ENCODE measurements around the gene CALML4. TPM values are rescaled to one million over a fixed set of nuclear protein-coding genes. Genes with fewer than 3 reads are reported as not detected.

Gene CALML4
- total and polyA plus RNA-seq, 4 donors, result 3.6 to 8.0 (median 6.5) TPM

DNA sequence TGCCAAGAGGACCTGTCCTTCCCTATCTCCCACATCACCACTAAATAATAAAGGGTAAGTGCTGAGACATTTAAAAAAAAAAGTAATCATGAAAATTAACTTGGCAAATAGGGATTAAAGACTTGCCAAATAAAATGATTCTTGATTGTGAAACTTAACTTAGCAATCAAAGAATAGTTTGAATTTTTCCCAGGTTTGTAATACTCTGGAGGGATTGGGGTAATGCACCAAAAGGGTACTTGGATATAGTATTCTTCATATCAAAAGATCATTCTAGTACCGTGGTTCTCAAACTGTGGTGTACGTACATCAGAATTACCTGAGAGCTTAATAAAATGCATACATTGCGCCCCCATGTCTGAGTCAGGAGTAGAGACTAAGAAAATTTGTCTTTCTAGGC is 28.5 kb downstream of the CALML4 start:
- H3K36me3 ChIP-seq (ENCODE audit: control insufficient read depth in 4 of 4, insufficient read depth in 3 of 4, low read depth in 1 of 4, low read length in 3 of 4), result peaks cover 1 to 42% (median 28%) of the 10 kb centered on the region in 4 donors
- no peak overlapping the region for H3K9ac ChIP-seq (ENCODE audit: low read depth in 1 of 2, low read length in 2 of 2)
- no peak overlapping the region for H3K4me3 ChIP-seq (ENCODE audit: low read depth in 1 of 3, low read length in 3 of 3)
- no peaks in the 10 kb centered on the region for H3K27me3 ChIP-seq (ENCODE audit: control insufficient read depth in 4 of 4, insufficient read depth in 4 of 4, low read length in 3 of 4)
- no peak overlapping the region for H3K27ac ChIP-seq (ENCODE audit: low read depth in 1 of 2, low read length in 2 of 2)
- no peaks in the 10 kb centered on the region for H3K4me1 ChIP-seq (ENCODE audit: control insufficient read depth in 4 of 4, insufficient read depth in 4 of 4, low read length in 3 of 4)
- TF ChIP-seq RXRA (IDR thresholded peaks at IDR 0.05) (no peak), EGR1 (IDR thresholded peaks at IDR 0.05; ENCODE audit: low read depth in 2 of 2) (no peak), HNF4G (IDR thresholded peaks at IDR 0.05) (no peak)
- no peak for DNase-seq (ENCODE audit: low spot score)
- H3K9me3 ChIP-seq (ENCODE audit: control insufficient read depth in 4 of 4, low read length in 3 of 4), result no peaks in the 10 kb centered on the region
- WGBS, result 97% methylated on average over 3 of the region's 3 CpGs

DNA sequence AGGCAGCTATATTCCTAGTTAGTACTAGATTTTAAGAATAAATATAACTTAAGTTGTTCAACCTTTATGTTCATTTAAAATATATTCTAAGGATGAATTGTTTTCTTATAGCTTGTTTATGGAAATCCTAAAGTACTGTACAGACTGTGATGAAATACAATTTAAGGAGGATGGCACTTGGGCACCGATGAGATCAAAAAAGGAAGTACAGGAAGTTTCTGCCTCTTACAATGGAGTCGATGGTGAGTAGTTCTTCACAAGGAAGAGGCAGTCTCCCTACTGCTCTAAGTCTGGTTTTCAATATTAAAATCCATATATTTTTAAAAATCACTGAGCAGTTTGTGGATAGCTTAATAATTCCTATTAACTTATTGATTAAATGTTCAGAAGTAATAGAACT is 29.6 kb downstream of the CALML4 start:
- DNase-seq (ENCODE audit: low spot score), result no peak
- TF ChIP-seq GABPA (IDR thresholded peaks at IDR 0.05 in 1 of 2, conservative IDR thresholded peaks at IDR 0.05 in 1 of 2), result no peak
- no peak for TF ChIP-seq HNF4A (conservative IDR thresholded peaks at IDR 0.05)
- no peak for TF ChIP-seq FOXA2 (IDR thresholded peaks at IDR 0.05)
- TF ChIP-seq EGR1 (IDR thresholded peaks at IDR 0.05; ENCODE audit: low read depth in 2 of 2), result no peak
- no peak for TF ChIP-seq YY1 (IDR thresholded peaks at IDR 0.05)
- no peak for TF ChIP-seq JUND (IDR thresholded peaks at IDR 0.05)
- no peak for TF ChIP-seq SP1 (IDR thresholded peaks at IDR 0.05)
- no peak for TF ChIP-seq RAD21 (IDR thresholded peaks at IDR 0.05)
- TF ChIP-seq RXRA (IDR thresholded peaks at IDR 0.05), result no peak
- TF ChIP-seq, protein P1, sequence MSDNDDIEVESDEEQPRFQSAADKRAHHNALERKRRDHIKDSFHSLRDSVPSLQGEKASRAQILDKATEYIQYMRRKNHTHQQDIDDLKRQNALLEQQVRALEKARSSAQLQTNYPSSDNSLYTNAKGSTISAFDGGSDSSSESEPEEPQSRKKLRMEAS (IDR thresholded peaks at IDR 0.05), result no peak
- TF ChIP-seq, protein P2, sequence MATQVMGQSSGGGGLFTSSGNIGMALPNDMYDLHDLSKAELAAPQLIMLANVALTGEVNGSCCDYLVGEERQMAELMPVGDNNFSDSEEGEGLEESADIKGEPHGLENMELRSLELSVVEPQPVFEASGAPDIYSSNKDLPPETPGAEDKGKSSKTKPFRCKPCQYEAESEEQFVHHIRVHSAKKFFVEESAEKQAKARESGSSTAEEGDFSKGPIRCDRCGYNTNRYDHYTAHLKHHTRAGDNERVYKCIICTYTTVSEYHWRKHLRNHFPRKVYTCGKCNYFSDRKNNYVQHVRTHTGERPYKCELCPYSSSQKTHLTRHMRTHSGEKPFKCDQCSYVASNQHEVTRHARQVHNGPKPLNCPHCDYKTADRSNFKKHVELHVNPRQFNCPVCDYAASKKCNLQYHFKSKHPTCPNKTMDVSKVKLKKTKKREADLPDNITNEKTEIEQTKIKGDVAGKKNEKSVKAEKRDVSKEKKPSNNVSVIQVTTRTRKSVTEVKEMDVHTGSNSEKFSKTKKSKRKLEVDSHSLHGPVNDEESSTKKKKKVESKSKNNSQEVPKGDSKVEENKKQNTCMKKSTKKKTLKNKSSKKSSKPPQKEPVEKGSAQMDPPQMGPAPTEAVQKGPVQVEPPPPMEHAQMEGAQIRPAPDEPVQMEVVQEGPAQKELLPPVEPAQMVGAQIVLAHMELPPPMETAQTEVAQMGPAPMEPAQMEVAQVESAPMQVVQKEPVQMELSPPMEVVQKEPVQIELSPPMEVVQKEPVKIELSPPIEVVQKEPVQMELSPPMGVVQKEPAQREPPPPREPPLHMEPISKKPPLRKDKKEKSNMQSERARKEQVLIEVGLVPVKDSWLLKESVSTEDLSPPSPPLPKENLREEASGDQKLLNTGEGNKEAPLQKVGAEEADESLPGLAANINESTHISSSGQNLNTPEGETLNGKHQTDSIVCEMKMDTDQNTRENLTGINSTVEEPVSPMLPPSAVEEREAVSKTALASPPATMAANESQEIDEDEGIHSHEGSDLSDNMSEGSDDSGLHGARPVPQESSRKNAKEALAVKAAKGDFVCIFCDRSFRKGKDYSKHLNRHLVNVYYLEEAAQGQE (IDR thresholded peaks at IDR 0.05), result no peak
- TF ChIP-seq, protein P3, sequence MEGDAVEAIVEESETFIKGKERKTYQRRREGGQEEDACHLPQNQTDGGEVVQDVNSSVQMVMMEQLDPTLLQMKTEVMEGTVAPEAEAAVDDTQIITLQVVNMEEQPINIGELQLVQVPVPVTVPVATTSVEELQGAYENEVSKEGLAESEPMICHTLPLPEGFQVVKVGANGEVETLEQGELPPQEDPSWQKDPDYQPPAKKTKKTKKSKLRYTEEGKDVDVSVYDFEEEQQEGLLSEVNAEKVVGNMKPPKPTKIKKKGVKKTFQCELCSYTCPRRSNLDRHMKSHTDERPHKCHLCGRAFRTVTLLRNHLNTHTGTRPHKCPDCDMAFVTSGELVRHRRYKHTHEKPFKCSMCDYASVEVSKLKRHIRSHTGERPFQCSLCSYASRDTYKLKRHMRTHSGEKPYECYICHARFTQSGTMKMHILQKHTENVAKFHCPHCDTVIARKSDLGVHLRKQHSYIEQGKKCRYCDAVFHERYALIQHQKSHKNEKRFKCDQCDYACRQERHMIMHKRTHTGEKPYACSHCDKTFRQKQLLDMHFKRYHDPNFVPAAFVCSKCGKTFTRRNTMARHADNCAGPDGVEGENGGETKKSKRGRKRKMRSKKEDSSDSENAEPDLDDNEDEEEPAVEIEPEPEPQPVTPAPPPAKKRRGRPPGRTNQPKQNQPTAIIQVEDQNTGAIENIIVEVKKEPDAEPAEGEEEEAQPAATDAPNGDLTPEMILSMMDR (IDR thresholded peaks at IDR 0.05; ENCODE audit: low read depth, low read length, missing input control), result no peak
- no peak overlapping the region for H3K4me3 ChIP-seq (ENCODE audit: low read depth in 1 of 3, low read length in 3 of 3)
- no peaks in the 10 kb centered on the region for H3K9me3 ChIP-seq (ENCODE audit: control insufficient read depth in 4 of 4, low read length in 3 of 4)
- H3K9ac ChIP-seq (ENCODE audit: low read depth in 1 of 2, low read length in 2 of 2), result no peak overlapping the region
- no peaks in the 10 kb centered on the region for H3K4me1 ChIP-seq (ENCODE audit: control insufficient read depth in 4 of 4, insufficient read depth in 4 of 4, low read length in 3 of 4)
- H3K27ac ChIP-seq (ENCODE audit: low read depth in 1 of 2, low read length in 2 of 2), result no peak overlapping the region
- H3K27me3 ChIP-seq (ENCODE audit: control insufficient read depth in 4 of 4, insufficient read depth in 4 of 4, low read length in 3 of 4), result no peaks in the 10 kb centered on the region
- peaks cover 0 to 35% (median 18%) of the 10 kb centered on the region in 4 donors for H3K36me3 ChIP-seq (ENCODE audit: control insufficient read depth in 4 of 4, insufficient read depth in 3 of 4, low read depth in 1 of 4, low read length in 3 of 4)
- 69% methylated on average over 2 of the region's 2 CpGs for WGBS

DNA sequence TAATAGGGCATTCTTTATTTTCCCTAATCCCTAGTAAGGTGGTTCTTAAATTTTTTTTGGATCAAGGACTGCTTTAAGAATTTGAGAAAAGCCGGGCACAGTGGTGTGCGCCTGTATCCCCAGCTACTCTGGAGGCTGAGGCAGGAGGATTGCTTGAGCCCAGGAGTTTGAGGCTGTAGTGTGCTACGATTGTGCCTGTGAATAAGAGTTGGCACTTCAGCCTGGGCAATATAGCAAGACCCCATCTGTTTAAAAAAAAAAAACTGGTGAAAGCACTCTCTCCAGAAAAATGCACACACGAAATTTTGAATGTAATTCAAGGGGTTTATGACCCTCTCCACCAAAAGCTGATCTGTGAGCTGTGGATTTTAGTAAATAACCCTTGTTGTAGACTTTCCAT is 32.0 kb downstream of the CALML4 start:
- H3K27me3 ChIP-seq (ENCODE audit: control insufficient read depth in 4 of 4, insufficient read depth in 4 of 4, low read length in 3 of 4), result no peaks in the 10 kb centered on the region
- H3K4me1 ChIP-seq (ENCODE audit: control insufficient read depth in 4 of 4, insufficient read depth in 4 of 4, low read length in 3 of 4), result no peaks in the 10 kb centered on the region
- WGBS, result 97% methylated on average over 4 of the region's 4 CpGs
- no peak overlapping the region for H3K9ac ChIP-seq (ENCODE audit: low read depth in 1 of 2, low read length in 2 of 2)
- no peak overlapping the region for H3K4me3 ChIP-seq (ENCODE audit: low read depth in 1 of 3, low read length in 3 of 3)
- DNase-seq (ENCODE audit: low spot score), result no peak
- H3K9me3 ChIP-seq (ENCODE audit: control insufficient read depth in 4 of 4, low read length in 3 of 4), result no peaks in the 10 kb centered on the region
- no peak overlapping the region for H3K27ac ChIP-seq (ENCODE audit: low read depth in 1 of 2, low read length in 2 of 2)
- peaks cover 2 to 31% (median 18%) of the 10 kb centered on the region in 4 donors for H3K36me3 ChIP-seq (ENCODE audit: control insufficient read depth in 4 of 4, insufficient read depth in 3 of 4, low read depth in 1 of 4, low read length in 3 of 4)
- TF ChIP-seq GABPA (IDR thresholded peaks at IDR 0.05 in 1 of 2, conservative IDR thresholded peaks at IDR 0.05 in 1 of 2), result no peak
- TF ChIP-seq YY1 (IDR thresholded peaks at IDR 0.05), result no peak
- TF ChIP-seq HNF4G (IDR thresholded peaks at IDR 0.05), result no peak
- no peak for TF ChIP-seq ATF3 (IDR thresholded peaks at IDR 0.05)
- TF ChIP-seq, protein P3 (IDR thresholded peaks at IDR 0.05; ENCODE audit: low read depth, low read length, missing input control), result no peak
- no peak for TF ChIP-seq FOXA1 (IDR thresholded peaks at IDR 0.05)
- no peak for TF ChIP-seq EGR1 (IDR thresholded peaks at IDR 0.05; ENCODE audit: low read depth in 2 of 2)
- TF ChIP-seq RAD21 (IDR thresholded peaks at IDR 0.05), result no peak
- TF ChIP-seq, protein P2 (IDR thresholded peaks at IDR 0.05), result no peak
- TF ChIP-seq HNF4A (conservative IDR thresholded peaks at IDR 0.05), result no peak
- TF ChIP-seq JUND (IDR thresholded peaks at IDR 0.05), result no peak

Data from liver (tissue), 9 donors.